Posterior cingulate gyrus (tissue), 11 donors: ENCODE measurements around the gene ACOX3.

Experiments used
- DNase-seq, 10 donors: peaks; one replicate each; pipeline versions ENCODE4 v3.0.0 to v3.0.0-alpha.2; 2020 to 2021; ENCODE audit warnings: mixed read lengths in 3 of 10
- intact Hi-C: fragments of 100-400 bp; cut with DNase I; formaldehyde crosslinking; loops from one replicate; pipeline ENCODE4 v1.15.1; 2023

The ACOX3 gene

DNA sequence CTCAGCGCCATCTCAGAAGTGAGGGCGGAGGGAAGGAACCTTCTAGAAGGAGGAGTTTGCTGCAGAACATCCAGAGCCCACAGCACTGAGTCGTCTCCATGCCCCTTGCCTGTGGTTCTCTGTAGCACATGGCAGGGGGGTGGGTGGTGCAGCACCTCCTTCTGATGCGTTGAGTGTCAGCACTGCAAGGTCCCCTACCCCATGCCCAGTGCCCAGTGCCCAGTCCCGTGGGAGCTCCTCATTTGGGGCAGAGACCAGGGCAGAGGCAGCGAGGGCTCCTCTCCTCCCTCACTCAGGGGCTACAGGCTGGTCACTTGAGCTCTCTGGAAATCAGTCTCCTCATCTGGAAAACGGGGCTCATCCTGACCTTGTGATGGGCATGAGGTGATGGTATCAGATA lies 92.9 kb downstream of the ACOX3 start:
- DNase-seq = peak in 3 of 10 donors; percentile 23 to 41 (median 33)
- intact Hi-C loops = no loop called here

DNA sequence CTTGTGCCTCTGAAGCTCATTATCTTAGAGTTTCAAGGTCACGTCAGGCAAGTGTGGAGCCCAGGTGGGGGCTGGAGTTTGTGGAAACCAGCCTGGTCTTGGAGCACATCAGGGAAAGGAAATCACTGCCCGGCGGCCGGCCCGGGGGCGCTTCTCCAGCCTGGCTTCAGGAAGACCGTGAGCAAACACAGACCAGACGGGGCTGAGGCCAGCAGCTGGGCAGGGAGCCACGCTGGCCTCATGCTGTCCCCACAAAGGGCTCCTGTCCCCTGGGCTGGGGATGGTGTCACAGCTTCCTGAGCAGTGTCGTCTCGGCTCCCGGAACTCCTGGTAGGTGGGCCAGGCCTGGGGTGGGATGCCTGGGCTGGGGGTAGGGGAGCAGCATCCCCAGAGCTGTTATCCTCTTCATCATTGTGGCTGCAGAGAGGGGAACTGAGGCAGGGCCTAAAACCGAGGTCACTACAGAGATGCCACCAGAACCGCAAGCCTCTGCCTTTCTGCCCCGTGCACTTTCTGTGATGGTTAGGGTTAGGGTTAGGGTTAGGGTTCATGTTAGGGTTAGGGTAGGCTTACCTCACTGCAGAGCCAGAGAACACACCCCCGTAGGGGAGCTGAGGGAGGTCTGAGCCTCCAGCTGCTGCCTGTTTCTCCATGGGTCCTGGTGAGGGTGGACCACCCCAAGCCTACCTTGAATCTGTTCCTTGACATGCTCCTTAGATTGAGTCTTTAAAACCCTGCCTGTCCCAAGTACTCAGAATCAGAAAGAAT lies 93.5 kb downstream of the ACOX3 start:
- DNase-seq = peak in 8 of 10 donors; percentile 39 to 95 (median 60)
- intact Hi-C loops = no loop called here

DNA sequence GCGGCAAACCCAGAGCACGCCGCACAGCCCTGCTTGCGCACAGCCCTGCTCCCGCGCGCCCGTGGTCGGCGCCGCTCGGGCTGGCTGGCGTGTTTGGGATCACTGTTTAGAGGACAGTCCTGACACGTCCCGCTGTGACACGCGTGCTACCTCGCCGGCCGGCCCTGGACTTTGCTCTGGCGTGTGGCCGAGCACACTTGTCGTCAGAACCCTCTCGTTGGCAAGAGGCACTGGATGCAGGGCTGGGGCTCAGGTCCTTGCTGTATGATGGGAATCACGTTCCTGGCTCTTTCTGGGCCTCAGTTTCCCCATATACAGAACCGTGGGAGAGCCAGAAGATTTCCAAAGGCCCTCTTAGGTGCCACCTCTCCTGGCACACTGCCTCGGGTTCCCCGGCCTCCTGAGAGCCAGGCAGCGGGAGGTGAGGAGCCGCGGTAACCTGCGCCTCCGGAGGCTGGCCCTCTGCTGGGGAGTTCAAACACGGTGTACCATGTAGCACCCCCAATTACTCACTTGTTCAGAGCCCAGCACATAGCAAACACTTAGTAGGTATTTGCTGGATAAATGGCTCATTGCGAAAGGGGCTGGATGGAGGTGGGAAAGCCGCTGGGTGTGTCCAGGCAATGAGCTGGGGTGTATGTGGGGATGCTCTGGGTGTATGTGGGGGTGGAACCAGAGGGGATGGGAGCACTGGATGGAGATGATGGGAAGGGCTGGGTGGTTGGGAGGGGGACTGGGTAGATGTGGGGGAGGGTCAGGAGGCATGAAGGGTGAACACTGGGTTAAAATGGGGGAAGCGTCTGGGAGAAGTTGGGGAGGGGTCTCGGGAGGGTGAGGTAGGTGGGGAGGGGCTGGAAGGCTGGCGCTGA lies 94.3 kb downstream of the ACOX3 start:
- peak in 2 of 10 donors; percentile 74 to 82 for DNase-seq
- intact Hi-C loops = no loop called here

DNA sequence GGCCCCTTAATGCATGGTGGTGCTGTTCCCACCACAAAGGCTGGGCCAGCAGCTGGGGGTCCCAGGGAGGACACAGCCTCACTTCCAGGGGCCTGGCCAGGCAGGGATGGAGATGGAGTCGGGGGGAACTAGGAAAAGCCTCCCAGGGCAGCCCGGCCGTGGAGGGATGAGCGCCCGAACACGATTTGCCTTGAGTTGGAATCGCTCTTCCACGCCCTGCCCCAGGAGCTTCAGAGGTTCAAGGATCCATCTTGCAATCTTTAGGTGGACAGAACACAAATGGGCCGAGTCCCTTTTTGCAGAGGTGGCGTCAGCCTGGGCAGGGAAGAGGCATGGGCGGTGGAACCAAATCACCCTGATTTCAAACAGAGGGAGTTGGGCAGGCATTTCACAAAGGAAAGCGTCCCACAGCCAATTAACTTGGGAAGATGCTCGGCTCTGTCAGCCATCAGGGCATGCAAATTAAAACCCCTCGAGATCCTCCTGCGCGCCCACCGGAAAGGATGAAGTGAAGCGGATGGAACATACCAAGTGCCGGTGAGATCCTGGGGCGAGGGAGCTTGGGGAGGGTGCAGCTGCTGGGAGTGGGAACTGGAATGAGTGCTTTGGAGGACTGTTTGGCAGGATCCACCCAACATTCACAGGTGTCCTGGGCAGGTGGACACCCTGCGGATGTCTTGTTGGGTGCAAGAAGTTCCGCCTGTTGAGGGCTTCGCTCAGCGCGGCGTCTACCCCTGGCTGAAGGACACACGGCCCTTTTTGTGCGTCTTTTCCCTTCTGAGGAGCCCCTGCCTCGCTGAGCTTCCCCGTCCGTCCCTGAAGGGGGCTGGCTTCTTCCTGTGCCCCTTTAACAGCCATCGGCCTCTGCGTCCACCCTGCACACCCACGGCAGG lies 95.2 kb downstream of the ACOX3 start:
- intact Hi-C loops = no loop called here
- DNase-seq = peak in 1 of 10 donors; percentile 78

DNA sequence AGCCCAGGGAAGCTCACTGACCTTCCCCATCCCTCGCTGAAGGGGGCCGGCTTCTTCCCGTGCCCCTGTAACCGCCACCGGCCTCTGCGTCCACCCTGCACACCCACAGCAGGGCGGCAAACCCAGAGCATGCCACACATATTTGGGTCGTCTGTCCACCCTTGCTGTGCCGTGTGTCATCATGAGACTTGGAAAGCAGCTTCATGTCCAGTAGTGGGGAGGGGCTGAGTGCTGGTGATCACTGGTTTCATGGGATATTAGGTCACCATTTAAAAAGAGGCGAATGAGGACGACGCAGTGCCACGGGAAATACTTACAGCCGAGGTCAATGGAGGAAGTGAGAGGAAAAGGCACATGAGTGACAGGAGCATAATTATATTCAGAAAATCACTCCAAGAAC lies 96.1 kb downstream of the ACOX3 start:
- intact Hi-C loops = no loop called here
- peak in 1 of 10 donors; percentile 49 for DNase-seq

DNA sequence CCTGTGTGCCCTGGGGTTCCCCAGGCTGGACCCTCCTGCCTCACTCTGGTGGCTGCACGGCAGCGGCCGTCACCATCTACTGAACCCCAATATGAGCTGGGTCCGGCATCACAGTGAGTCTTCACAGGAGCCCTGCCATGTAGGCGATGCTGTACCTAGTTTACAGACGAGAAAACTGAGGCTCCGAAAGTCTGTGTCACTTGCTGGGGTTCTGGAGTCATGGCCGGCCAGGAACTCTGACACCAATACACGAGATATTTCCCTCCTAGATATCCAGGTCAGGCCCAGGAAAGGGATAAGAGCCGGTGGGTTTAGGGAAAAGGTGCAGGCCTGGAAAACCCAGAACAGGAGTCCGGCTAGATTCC lies 96.6 kb downstream of the ACOX3 start:
- DNase-seq = no peak

DNA sequence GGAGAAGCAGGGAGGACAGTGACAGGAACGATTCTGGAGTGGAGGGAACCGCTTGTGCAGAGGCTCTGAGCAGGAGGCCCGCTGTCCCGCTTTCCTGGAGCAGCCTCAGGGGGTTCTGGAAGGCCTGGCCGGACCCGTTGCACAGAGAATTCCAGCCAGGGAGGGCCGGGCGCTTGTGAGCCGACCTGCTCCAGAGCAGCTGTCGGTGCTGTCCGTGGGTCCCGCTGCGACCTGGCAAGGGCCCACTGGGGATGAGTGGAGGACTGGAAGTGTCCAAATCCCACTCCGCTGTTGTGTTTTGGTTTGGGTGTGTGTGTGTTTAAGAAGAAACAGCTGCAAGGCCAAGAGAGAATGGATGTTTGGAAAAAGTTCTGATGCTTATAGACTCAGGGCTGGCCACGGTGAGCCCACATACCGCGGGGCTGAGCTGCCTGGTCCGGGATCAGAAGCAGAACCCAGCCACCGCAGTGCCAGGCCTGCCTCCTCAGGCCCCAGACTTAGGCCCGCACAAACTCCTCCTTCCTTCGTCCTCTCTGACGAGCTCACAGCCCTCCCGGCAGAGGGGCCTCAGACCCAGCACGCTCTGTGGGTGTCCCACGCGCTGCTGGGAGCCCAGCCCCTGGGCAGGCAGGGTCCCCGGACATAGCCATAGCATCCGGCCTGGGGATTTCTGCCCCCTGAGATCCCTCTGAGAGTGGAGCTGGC lies 97.1 kb downstream of the ACOX3 start:
- intact Hi-C loops = no loop called here
- peak in 2 of 10 donors; percentile 77 to 80 for DNase-seq

More for the DNA sequence above, 96.6 kb downstream of the ACOX3 start:
- intact Hi-C loops = no loop called here

DNA sequence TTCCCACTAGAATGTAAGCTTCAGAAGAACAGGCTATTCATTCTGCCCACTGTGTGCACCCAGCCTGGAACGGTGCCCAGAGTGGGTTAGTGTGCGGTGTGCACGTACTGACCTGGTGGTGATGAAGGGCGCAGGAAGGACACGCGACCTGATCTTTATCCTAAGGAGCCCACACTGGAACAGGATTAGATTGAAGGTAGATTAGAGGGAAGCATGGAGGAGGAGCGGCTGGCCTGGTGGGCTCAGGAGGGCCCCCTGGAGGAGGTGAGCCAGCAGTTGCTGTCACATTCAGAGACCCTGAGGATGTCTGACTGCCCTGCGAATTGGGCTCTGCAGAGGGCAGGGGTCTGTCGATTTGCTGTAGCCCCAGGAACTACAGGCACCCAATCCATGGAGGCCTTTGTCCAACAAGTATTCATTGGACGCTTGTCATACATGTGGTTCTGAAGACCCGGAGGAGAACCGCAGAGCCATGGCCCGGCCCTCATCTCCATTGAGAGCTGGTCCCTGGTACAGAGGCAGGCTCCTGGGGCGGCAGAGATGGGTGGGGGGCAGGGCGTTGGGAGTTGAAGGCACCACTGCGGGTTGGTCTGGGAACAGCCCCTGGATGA lies 97.8 kb downstream of the ACOX3 start:
- intact Hi-C loops = no loop called here
- peak in 1 of 10 donors; percentile 67 for DNase-seq

DNA sequence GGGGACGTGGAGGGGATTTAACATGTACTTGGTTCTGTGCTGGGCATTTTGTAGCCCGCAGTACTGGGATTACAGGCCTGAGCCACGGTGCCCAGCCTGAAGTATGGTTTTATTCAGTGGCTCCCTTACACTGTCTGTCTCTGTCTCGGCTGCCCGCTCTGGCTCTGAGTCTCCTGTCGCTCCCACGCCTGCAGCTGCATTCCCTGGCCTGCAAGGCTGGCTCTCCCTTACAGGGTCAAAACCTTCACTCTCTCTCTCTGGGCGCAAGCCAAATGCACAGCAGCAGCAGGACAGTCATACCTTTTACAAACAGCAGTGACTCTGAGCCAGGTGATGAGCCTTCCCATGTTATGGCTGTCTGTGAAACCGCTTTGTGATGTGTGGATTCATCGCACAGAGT lies 98.8 kb downstream of the ACOX3 start:
- intact Hi-C loops = loop anchor here (2.0 kb wide), 1 partner anchor 53 kb away; no protein-coding TSS in a partner anchor
- peak in 7 of 10 donors; percentile 17 to 89 (median 58) for DNase-seq

DNA sequence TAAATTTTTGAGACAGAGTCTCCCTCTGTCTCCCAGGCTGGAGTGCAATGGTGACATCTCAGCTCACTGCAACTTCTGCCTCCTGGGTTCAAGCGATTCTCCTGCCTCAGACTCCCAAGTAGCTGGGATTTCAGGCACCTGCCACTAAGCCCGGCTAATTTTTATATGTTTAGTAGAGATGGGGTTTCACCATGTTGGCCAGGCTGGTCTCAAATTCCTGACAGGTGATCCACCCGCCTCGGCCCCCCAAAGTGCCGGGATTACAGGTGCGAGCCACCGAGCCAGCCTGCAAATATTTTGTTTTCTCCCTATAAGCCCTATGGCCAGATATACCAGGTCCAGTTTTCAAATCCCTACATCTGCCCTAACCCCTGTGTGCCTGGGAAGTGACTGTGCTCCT lies 99.2 kb downstream of the ACOX3 start:
- intact Hi-C loops = loop anchor here (2.0 kb wide), 1 partner anchor 54 kb away; no protein-coding TSS in a partner anchor
- peak in 2 of 10 donors; percentile 19 to 55 for DNase-seq

DNA sequence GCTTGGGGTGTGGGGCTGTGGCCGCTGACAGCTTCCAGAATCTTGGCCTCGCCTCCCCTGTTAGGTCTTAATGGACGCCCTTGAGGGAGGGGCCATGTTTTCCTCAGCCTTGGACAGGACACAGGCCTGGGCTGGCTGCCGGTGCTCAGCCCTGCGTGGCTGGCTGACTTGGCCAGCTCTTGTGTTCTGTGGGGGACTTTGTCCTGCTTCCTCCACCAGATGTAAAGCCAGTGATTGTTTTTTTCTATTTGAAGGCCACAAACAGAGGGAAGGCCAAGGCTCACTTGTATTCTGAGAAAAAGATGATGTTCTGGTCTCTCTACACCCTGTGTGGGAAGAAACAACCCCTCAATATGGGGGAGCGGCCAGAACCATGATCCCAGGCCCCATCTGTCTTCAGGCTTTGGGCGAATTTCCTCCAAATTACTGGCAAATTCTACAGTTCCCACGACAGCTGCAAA lies 99.7 kb downstream of the ACOX3 start:
- peak; percentile 18 to 92 (median 58) for DNase-seq
- intact Hi-C loops = loop anchor here (2.0 kb wide), 1 partner anchor 54 kb away; no protein-coding TSS in a partner anchor

DNA sequence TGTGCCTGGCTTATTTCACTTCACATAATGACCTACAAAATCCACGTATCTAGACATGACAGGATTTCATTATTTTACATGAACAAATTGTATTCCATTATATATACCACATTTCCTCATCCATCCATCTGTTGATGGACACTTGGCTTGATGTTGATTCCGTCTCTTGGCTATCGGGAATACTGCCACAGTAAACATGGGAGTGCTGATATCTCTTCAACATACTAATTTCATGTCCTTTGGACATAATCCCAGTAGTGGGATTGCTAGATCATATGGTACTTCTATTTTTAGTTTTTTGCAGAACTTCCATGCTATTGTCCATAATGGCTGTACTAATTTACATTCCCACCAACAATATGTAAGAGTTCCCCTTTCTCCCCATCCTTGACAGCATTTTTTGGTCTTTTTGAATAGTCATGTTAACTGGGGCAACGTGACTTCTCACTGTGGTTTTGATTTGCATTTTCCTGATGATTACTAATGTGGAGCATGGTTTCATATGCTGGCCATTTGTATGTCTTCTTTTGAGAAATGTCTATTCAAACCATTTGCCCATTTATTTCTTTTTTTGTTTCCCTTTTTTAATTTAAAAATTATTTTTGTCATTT lies 102.1 kb downstream of the ACOX3 start:
- no peak for DNase-seq
- intact Hi-C loops = no loop called here

DNA sequence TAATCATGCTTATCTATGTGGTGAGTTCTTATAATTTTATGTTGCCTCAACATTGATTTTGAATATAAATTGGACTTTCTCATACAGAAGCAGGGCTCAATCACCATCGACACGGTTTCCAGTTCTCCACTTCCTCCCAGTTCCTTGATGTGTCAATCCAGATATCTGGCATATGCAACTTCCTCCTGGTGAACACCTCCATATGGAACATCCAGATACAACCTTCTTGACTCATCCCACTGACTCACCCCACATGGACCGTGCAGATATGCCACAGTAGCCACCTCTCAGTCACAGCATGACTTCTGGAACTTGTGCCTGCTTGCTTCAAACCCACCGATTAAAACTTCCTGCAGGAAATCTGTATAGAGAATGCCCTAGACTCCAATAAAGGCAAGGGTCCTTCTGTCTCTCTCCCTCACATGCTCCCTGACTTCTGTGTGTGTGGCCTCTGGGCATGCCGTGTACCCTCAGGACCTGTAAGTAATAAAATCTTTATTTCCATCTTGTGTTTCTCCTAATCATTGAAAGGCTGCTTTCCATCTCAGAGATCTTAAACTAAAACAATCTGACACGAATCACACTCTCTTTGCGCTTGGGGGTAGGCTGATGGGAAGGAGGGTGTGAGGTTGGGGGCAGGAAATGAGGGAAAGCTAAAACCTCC lies 104.0 kb downstream of the ACOX3 start:
- intact Hi-C loops = no loop called here
- DNase-seq = peak in 1 of 10 donors; percentile 24

DNA sequence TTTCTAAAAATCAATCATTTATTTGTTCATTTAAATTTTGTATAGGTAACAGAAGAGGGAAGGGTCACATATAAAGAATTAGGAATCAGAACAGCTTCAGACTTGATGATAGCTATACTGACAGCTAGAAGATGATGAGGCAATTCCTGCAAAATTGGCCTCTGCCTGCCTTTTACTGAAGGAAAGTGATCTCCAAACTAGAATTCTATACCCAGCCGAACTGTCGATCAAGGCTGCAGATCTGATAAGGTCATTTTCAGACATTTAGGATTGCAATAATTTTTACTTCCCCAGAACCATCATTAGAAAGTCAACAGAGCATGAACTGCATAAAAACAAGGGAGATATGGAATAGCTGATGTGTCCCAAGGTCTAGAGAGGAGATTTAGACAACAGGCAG lies 104.7 kb downstream of the ACOX3 start:
- DNase-seq = no peak
- intact Hi-C loops = no loop called here

DNA sequence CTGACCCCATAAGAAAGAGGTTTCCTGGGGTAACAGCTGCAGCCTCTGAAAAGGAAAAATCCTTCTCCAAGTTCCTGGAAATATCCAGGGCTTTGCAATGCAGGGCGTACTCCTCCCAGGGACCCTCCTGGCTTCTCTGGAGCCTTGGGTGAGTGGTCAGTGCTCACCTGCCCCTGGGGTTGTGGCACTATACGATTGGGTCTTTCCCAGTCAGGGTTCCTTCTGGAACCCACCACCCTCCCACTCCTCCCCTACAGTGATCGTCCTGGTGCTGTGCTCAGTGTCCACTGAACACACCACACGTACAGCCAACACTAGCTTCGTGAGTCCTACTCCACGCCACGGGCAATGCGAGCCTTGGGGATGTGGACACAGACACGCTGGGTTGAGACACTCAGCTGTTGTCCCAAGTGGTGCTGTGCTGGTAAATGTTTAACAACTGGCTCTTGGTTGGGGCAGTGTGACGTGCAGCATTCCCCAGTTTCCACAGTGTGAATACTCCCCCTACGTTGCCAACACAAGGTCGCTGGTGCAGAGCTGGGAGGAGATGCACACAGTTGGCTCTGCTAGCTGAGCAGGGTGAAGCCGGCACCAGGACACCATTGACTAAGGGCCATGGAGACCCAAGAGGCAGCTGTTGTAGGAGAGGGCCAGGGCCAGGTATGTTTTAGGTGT lies 105.6 kb downstream of the ACOX3 start:
- intact Hi-C loops = no loop called here
- peak in 1 of 10 donors; percentile 7 for DNase-seq

DNA sequence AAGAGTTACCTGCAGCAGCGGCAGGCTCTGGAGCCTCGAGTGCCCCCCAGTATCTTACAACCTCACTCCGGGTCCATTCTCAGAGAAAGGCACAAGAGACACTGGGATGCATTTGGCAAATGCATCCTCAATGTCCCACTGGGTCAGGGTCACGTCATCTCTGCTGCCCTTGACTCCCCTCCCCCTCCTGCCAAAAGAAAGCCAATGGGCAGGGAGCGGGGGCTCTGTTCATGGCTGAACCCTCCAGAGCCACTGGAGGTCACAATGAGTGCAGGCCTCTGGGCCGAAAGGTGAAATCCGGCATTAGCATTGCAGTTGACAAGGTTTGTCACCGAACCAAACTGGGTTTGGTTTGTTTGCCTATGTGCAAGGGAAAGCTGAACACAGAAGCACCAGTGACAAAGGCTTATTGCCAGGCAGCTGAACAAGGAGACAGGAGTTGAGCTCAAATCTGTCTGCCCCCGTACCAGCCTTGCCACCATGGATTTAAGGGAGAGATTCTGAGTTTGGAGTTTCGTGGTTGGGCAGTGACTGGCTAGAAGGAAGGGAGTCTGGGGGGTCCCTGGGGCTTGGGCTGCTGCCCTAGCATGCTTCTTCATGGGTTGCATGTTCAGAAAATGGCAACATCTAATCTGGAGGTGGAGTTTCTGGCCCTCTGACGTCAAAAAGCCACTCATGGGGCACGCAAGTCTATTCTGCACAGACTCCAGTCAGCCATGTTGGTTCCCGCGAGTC lies 106.6 kb downstream of the ACOX3 start:
- peak in 2 of 10 donors; percentile 55 to 68 for DNase-seq

DNA sequence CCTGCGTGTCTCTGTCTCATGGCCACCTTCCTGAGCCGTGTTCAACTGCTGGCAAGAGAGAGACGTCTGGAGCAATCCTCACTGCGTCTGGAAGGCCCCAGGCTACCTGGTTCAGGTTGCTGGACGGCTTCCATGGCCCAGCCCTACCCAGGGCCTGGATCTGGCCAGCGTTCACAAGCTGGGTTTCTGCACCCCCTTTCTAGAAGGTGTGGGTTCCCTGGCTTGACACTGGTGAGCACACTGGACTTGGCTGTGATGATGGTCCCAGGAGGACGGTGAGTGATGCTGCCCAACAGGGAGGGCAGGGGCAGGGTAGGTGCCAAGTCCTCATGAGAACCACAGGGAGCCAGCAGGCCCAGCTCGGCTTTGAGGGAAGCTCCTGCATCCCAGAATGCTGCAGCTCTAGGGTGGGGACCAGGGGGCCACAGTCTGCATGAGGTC lies 107.6 kb downstream of the ACOX3 start:
- DNase-seq = peak in 2 of 10 donors; percentile 29 to 66
- intact Hi-C loops = no loop called here

More for the DNA sequence above, 106.6 kb downstream of the ACOX3 start:
- intact Hi-C loops = no loop called here
